Measurements from ENCODE around the gene TMPRSS12. TPM values are rescaled to one million over a fixed set of nuclear protein-coding genes. Genes with fewer than 3 reads are reported as not detected.

TMPRSS12 gene
- total RNA-seq, 1 experiment from 2014 or later, result not detected

DNA sequence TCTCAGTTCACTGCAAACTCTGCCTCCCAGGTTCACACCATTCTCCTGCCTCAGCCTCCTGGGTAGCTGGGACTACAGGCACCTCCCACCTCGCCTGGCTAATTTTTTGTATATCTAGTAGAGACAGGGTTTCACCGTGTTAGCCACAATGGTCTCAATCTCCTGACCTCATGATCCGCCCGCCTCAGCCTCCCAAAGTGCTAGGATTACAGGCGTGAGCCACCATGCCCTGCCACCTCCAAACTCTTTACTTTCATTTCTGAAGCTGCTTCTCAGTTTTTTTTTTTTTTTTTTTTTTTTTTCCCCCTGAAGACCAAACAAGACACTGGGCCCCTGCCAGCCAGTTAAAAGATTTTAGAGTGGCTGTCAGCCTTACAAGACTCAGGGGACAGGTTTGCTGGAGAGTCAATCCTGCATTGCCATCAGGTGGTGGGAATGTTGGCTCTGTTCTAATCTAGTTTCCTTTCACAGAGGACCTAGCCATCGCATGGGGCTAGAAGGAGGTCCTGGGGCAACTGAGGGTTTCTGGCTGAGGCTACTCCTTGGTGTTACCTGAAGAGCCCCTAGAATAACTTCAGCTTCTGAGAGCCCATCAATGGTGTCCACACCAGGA lies 72.3 kb downstream of the TMPRSS12 start:
- CTCF ChIA-PET, result no interaction called here
- ATAC-seq, result no peak

More for the DNA sequence above, 72.3 kb downstream of the TMPRSS12 start:
- Histone ChIP-seq H3K4me1 (ENCODE audit: control insufficient read depth in 1 of 2, insufficient read depth in 2 of 2, low read length in 2 of 2) (no peaks in the 10 kb centered on the region), H2AFZ (ENCODE audit: low read depth, low read length, poor library complexity, severe bottlenecking) (no peak overlapping the region), H3K27me3 (ENCODE audit: insufficient read depth, low read length) (no peaks in the 10 kb centered on the region), H3K9ac (ENCODE audit: low read length) (no peak overlapping the region), H3K4me2 (ENCODE audit: low read length) (no peak overlapping the region), H3K4me3 (replicated peaks in 1 of 2; ENCODE audit: low read depth in 1 of 2, low read length in 2 of 2) (no peak overlapping the region), H3K79me2 (ENCODE audit: insufficient read depth, low read length) (no peaks in the 10 kb centered on the region), H4K20me1 (ENCODE audit: insufficient read depth) (no peaks in the 10 kb centered on the region), H3K9me3 (ENCODE audit: control insufficient read depth in 1 of 2, insufficient read depth in 1 of 2, low read depth in 1 of 2, low read length in 2 of 2) (peaks cover 10 to 11% of the 10 kb centered on the region in 2 experiments; a peak in 2 of 4 replicates), H3K9me2 (ENCODE audit: insufficient read depth) (no peaks in the 10 kb centered on the region), H3K27ac (ENCODE audit: low read depth, low read length) (no peak overlapping the region), H3K36me3 (ENCODE audit: control insufficient read depth in 1 of 2, insufficient read depth in 2 of 2, low read length in 2 of 2) (no peaks in the 10 kb centered on the region)
- BruUV-seq (replicated peaks), result no TSS peak
- ChIA-PET RAD21 (ENCODE audit: low non-redundant PET in 1 of 2, low total read pairs in 2 of 2, uncharacterized antibody in 2 of 2, unreplicated experiment in 2 of 2) (no interaction called here), POLR2A (no interaction called here)
- intact Hi-C loops (cut with micrococcal nuclease), result no loop called here
- no peak for TF ChIP-seq CEBPB (IDR thresholded peaks at IDR 0.05; ENCODE audit: low read depth)
- TF ChIP-seq, protein P1, sequence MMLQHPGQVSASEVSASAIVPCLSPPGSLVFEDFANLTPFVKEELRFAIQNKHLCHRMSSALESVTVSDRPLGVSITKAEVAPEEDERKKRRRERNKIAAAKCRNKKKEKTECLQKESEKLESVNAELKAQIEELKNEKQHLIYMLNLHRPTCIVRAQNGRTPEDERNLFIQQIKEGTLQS (IDR thresholded peaks at IDR 0.05), result no peak
- TF ChIP-seq, protein P2, sequence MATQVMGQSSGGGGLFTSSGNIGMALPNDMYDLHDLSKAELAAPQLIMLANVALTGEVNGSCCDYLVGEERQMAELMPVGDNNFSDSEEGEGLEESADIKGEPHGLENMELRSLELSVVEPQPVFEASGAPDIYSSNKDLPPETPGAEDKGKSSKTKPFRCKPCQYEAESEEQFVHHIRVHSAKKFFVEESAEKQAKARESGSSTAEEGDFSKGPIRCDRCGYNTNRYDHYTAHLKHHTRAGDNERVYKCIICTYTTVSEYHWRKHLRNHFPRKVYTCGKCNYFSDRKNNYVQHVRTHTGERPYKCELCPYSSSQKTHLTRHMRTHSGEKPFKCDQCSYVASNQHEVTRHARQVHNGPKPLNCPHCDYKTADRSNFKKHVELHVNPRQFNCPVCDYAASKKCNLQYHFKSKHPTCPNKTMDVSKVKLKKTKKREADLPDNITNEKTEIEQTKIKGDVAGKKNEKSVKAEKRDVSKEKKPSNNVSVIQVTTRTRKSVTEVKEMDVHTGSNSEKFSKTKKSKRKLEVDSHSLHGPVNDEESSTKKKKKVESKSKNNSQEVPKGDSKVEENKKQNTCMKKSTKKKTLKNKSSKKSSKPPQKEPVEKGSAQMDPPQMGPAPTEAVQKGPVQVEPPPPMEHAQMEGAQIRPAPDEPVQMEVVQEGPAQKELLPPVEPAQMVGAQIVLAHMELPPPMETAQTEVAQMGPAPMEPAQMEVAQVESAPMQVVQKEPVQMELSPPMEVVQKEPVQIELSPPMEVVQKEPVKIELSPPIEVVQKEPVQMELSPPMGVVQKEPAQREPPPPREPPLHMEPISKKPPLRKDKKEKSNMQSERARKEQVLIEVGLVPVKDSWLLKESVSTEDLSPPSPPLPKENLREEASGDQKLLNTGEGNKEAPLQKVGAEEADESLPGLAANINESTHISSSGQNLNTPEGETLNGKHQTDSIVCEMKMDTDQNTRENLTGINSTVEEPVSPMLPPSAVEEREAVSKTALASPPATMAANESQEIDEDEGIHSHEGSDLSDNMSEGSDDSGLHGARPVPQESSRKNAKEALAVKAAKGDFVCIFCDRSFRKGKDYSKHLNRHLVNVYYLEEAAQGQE (IDR thresholded peaks at IDR 0.05; ENCODE audit: low read depth), result no peak
- no peak for TF ChIP-seq POLR2A (IDR thresholded peaks at IDR 0.05; ENCODE audit: borderline replicate concordance, extremely low read depth, insufficient read depth, insufficient read length)
- TF ChIP-seq ELF1 (IDR thresholded peaks at IDR 0.05; ENCODE audit: borderline replicate concordance, low read depth), result no peak
- no peak for TF ChIP-seq JUND (IDR thresholded peaks at IDR 0.05)
- TF ChIP-seq POLR2AphosphoS5 (IDR thresholded peaks at IDR 0.05; ENCODE audit: low read depth, low read length), result no peak
- TF ChIP-seq SRF (IDR thresholded peaks at IDR 0.05; ENCODE audit: low read depth), result no peak
- DNase-seq (ENCODE audit: low read depth, low spot score), result no peak

All from HCT116 (cell line).